GM21526 (cell line): Measurements from ENCODE around the gene SMC3.

Experiments used
- ATAC-seq: cut with Tn5 transposase; IDR thresholded peaks from one replicate; pipeline ENCODE4 v1.9.1; 2021; ENCODE audit warnings: moderate library complexity; ENCODE audit not compliant: unreplicated experiment, low FRiP score

Gene SMC3

DNA sequence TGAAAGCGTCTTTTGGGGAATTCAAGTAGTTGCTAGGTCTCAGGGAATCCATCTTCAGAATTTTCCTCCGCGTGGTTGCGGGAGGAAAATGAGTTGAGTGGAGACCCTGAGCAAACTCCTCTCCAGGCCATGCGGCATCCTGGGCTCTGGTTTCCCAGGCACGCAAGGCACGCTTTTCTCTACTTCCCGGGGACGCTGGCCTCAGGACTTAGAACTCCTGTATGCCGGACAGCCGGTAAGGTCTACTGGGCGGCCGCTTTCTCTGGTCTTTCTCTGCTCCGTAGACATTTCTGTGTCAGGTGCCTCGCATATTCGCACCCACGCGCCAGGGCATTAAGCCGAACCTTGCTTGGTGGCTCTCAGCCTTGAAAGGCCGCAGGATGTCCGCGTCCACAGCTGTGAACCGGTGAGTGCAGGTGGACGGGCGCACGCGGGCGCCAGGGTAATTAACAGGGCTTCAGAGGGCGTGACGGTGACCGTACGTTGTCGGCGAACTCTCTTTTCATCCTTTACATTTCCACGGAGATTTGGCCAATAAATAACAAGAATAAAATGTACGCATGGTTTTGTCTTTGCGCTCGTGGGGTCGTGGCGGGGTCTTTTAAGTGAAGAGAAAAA lies 75.6 kb downstream of the SMC3 start:
- no peak for ATAC-seq

DNA sequence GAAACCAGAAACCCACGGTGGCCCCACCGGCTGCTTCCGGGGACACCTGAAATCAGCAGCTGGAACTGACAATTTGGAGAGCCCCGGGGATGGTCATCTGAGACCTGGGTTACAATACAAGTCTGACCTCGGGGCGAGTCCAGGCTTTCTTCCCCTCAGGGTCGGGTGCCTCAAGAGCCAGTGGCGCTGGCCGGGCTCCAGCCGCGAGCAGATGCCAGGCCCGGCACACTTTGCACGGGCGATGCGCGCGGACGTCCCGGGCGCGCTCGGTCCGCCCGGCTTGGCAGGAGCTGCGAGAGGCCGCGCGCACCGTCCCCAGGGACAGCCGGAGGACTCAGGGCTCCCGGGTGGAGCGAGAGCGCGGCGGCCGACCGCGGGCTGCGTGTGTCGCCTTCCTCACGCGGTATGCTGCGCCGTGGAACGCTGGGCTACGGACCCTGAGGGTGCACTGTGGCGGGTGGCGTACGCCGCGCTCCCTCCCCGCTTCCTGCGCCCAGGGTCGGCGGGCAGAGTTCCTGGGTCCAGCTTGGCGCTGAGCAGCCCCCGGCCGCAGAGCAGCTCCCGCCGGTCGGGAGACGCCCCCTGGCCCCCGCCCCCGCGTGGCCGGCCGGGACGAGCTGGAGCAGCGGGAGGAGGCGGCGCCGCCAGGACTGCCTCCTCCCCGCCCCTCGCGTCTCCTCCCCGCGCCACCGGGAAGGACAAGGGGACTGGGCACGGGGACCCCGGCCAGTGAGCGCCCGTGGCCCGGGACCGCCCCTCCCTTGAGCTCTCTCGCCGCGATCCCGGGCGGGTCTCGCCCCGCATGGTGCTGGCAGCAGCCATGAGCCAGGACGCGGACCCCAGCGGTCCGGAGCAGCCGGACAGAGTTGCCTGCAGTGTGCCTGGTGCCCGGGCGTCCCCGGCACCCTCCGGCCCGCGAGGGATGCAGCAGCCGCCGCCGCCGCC lies 76.4 kb downstream of the SMC3 start, which contains the start of gene RBM20:
Gene RBM20 (plus strand): TSS at position 684 of the 945 bp plus-strand sequence. CDS start 119 bp downstream, at position 803.
- no peak for ATAC-seq

DNA sequence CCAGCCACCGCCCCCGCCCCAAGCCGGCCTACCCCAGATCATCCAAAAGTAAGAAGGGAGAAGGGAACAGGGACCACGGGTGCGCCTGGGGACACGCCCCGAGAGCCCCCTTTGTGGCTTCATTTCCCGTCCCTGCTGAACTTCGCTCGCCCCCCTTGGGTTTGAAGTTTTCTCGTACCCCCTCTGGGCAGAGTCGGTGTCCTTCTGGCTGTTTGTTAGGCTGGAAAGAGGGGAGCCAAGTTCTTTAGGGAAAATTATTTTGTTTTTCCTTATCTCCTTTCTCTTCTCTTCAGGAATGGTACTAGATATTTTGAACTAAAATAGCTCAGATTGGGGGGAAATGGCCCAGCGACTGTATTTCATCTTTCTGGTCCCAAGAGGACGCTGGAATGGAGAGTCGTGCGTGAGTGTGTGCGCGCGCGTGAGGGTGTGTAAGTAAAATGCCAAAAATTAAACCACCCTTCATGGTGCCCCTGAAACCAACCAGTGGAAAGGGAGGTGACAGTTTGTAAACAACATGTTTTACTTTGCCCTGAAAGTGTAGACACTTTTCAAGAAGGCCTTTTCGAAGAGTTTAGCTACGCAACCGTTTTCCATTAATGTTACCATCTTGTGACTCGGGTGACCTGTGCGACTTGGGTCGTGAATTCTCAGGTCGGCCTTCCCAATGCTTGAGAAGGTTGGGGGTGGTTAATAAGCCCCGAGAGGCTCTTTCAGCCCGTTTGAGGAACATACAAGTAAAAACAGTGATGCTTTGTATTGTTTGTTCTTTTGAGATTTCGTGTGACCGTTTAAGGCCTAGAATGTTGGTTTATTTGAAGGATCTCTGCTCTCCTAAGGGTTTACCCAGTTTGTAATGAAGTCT lies 77.3 kb downstream of the SMC3 start:
- no peak for ATAC-seq

DNA sequence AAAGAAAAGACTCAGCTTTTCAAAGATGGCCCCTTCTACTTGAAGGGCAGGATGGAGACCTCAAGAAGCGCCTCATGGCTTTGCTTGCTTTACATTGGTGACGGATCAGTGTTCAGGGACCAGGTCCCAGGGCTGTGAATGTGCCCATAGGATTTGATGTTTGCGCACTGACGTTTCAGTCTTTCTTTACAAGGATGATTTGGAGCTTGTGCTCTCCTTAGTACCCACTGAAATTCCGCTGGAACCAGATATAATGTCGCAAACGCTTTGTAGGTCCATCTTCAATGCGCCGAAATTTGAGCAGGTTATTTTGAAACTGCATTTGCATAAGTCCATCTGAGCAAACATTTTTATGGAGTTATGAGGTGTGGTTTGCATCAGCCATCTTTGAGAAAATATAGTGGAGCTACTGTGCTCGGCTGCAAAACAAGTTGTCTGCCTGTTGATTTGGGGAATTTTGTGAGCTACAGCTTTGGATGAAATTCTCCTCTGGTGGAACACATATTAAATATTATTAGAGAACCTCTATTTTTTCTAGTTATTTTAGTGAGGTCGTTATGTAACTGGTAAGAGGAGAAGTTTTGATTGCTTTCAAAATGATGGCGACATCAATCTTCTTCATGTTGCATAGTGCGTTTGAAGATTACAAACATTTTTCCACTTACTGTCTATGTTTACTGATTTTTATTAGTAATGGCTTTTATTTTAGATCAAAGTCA lies 79.1 kb downstream of the SMC3 start:
- no peak for ATAC-seq

DNA sequence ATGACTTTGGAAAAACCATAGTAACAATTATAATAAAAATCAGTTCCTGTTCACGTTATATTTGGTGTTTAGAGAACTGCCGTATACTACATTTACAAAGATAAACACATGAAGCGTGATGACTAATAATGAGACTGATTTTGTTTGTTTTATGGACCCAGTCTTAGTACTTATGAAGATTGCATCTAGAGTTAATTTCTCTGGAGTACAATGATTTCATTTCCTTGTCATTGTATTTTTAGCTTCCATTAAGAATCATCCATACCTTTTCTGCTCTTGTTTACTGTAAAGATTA lies 79.6 kb downstream of the SMC3 start:
- ATAC-seq = no peak

DNA sequence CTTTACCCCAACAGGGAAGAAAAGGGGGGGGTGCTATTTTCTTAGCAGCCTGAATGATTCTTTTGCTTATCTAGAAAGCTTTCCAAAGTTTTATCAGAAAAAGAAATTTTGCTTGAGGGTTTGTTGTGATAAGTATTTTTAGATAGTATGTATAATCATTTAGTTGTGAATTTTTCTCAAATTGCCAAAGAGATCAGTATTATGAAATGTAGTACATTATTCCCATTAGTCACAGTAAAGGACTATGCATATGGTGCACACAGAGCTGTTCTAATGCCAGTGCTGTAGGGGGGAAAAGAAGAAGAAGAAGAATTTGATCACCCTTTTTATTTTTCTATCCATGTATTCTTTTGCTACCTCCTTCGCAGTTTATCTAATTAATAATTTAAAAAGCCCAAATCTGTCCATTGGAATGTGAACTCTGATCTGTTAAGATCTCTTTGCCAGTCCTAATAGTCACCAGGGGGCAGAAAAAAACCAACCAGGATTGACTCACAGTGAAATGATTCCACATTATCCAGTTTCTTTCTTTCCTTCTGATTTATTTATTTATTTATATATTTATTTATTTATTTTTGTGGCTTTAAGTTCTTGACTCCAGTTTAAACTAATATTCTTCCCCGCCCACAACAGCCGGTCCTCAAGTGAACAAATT lies 81.3 kb downstream of the SMC3 start:
- ATAC-seq = no peak

DNA sequence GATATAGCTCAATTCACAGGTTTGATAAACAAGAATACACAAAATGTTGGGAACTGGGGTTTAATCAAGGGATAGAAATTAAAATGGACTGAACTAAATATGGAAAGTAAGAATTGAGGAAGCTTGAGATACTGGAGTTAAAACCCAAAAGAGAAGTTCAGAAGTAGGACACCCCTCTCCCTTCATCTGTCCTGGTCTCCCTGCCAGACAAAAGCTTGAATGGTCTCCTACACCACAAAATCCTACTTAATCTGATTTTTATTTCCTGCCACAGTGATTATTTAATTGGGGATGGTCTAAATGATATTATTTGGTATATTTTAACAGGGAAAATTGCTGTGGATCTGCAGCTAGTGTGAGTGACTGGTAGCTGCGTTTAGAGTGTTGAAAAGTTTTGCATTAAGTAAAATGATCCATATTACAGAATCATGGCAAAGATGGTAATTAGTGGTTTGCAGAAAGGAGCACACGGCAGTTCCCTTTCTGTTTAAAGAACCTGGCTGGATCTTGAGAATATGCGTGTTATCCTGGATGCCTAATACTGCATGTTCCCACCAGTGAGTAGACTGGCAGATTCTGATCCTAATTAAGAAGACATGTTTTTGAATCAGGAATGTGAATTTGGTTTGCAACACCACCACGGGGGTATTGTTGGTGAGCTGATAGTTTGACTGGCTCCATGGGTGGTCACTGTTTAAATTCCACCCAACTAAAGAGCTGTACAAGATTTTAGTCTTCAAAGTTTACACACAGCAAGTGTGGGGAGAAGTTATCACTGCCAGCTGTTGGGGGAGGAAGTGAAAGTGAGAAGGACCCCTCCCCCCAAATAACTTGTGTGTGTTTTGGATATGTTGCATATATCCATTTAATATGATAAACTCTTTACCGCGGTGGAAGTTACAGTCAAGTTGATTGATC lies 82.1 kb downstream of the SMC3 start:
- no peak for ATAC-seq

DNA sequence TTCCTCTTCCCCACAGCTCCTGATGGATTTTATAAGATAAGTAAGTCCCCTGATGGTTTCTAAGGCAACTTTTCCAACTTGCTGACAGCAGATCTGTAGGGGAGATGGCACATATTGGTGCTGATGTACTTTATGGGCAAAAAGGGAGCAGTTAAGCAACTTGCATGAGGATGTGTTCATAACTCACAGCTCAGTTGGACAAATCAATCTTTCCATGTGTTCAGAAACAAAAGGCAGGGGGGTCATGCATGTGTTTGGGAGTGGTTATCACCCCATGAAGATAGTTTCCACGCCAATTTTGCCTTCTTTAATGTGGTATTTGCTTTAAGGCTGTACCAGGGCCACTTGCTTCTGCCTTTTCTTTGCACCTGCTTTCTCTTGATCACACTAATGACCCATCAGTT lies 82.8 kb downstream of the SMC3 start:
- ATAC-seq = no peak

DNA sequence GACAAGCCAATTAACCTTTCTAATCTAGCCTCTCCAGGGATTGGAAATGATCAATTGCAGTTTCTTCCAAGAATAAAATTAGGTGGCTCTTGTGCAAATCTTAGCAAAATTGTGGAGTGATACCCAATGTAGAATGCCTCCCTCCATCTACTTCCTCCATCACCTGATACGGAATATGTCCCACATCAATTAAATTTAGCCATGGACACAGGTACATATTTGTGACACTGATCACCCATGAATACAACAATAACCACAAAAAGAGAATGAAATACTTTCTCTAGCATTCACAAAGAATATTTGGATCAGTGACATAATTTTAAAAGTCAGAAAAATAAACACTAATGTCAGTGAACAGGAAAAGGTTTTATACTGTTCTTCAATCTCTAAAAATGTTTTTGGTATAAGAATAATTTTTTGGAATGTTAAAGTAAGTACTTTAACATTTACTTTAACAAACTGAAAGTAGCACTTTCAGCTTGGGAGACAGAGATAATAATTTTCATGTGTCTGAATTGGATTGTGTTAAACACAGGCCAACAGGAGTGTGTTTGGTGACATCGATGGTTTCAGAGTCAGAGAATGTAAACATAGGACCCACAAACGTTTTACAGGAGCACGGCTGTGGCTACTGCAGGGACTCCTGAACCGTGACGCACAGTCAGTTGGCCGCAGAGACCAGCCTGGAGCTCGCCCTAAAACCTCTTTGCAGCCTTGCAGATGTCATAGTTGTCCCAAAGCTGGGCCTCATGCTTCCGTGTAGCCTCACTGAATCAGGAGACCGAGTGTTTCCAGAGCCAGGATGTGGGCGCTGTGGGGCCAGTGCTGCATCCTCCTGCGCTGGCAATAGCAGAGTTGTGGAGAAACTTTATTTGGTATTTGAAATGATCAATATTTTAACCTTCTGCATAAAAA lies 83.8 kb downstream of the SMC3 start:
- ATAC-seq = peak; percentile 59

DNA sequence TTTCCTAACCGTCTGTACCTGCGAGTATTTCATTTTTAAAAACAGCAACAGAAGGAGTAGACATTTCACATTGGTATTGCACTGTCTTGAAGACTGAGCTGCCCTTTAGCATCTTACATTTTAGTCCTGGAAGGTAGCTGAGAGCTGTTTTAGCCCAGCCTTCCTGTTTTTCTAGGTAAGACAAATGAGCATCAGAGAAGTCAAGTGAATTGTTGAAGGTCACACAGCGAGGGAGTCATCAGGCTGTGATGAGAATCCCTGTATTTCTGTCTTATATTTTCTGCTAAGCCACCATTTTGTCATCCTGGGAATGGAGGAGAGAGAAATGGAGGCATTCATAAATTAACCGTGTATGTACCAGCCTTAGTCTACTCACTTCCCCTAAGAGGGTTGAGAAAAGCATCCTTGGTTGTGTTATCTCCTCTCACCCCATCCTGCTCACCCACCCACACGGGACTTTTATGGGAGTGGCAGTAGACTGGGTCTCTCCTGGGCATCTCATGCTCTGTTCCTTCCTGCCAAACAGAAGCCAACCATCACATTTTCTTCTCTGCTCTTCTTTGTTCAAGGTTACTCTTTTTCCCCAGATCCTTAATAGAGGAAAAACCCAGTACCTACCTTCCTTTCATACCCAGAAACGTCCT lies 85.1 kb downstream of the SMC3 start:
- ATAC-seq = no peak
